Right atrium auricular region (tissue), 2 donors: ENCODE data around the gene COL17A1. TPM values are rescaled to one million over a fixed set of nuclear protein-coding genes. Genes with fewer than 3 reads are reported as not detected.

Experiments used
- DNase-seq: peaks from one replicate; pipeline ENCODE4 v3.0.0-alpha.2; 2019; ENCODE audit warnings: low spot score
- H3K27ac ChIP-seq, 2 donors: fragments of 200-600 bp; sonication (generic); 1 replicate in 1 of 2; 2 replicates in 1 of 2; pipeline ENCODE4 v1.5.1; 2016 to 2019
- H3K27me3 ChIP-seq, 2 donors: fragments of 200-600 bp; sonication (generic); one replicate each; pipeline versions ENCODE4 v1.5.1 to v1.6.0; 2017 to 2019
- H3K36me3 ChIP-seq: fragments of 200-600 bp; sonication (generic); one replicate; pipeline ENCODE4 v1.5.1; 2016
- H3K4me1 ChIP-seq, 2 donors: fragments of 200-600 bp; sonication (generic); one replicate each; pipeline versions ENCODE4 v1.5.1 to v1.6.0; 2017 to 2019
- H3K4me3 ChIP-seq, 2 donors: fragments of 200-600 bp; sonication (generic); 1 replicate in 1 of 2; 2 replicates in 1 of 2; pipeline ENCODE4 v1.5.1; 2017 to 2019; ENCODE audit warnings: mild to moderate bottlenecking in 1 of 2, moderate library complexity in 1 of 2
- H3K9me3 ChIP-seq, 2 donors: fragments of 200-600 bp; sonication (generic); one replicate each; pipeline ENCODE4 v1.5.1; 2019
- CTCF ChIP-seq, 2 donors: fragments of 200-600 bp; sonication (generic); IDR thresholded peaks; one replicate each; pipeline ENCODE4 v1.5.1; 2019; ENCODE audit warnings: antibody characterized with exemption in 2 of 2
- total RNA-seq, 2 donors: library from RNA; depleted of rRNA; stranded (reverse); fragments of >200 nt; gene quantifications; one replicate each; pipeline ENCODE4 v1.1.0, GENCODE V29; 2016

COL17A1 gene
- total RNA-seq, 2 donors from 2014 or later, result 0.26 to 6.2 TPM

GRCh38 chr10:104117839-104118323 is 32.2 kb upstream of the COL17A1 start:
- H3K9me3 ChIP-seq, result no peaks in the 10 kb centered on the region
- no peak overlapping the region for H3K4me3 ChIP-seq
- DNase-seq, result no peak
- no peaks in the 10 kb centered on the region for H3K36me3 ChIP-seq
- no peak overlapping the region for H3K27ac ChIP-seq
- no peaks in the 10 kb centered on the region for H3K27me3 ChIP-seq
- peaks cover 0 to 6% of the 10 kb centered on the region in 2 donors for H3K4me1 ChIP-seq
- TF ChIP-seq CTCF (IDR thresholded peaks at IDR 0.05), result no peak

GRCh38 chr10:104113376-104113956 is 27.8 kb upstream of the COL17A1 start:
- Histone ChIP-seq H3K4me1 (no peaks in the 10 kb centered on the region), H3K36me3 (no peaks in the 10 kb centered on the region), H3K27me3 (no peaks in the 10 kb centered on the region), H3K9me3 (no peaks in the 10 kb centered on the region), H3K27ac (no peak overlapping the region), H3K4me3 (no peak overlapping the region)
- DNase-seq, result no peak
- TF ChIP-seq CTCF (IDR thresholded peaks at IDR 0.05), result no peak

GRCh38 chr10:104109908-104110662 is 24.4 kb upstream of the COL17A1 start:
- no peak for DNase-seq
- Histone ChIP-seq H3K4me1 (no peaks in the 10 kb centered on the region), H3K9me3 (no peaks in the 10 kb centered on the region), H3K27ac (no peak overlapping the region), H3K4me3 (no peak overlapping the region), H3K27me3 (no peaks in the 10 kb centered on the region), H3K36me3 (no peaks in the 10 kb centered on the region)
- TF ChIP-seq CTCF (IDR thresholded peaks at IDR 0.05), result no peak

GRCh38 chr10:104104926-104105325 is 19.2 kb upstream of the COL17A1 start:
- Histone ChIP-seq H3K36me3 (no peaks in the 10 kb centered on the region), H3K4me3 (no peak overlapping the region), H3K9me3 (no peaks in the 10 kb centered on the region), H3K4me1 (no peaks in the 10 kb centered on the region), H3K27me3 (no peaks in the 10 kb centered on the region), H3K27ac (no peak overlapping the region)
- no peak for TF ChIP-seq CTCF (IDR thresholded peaks at IDR 0.05)
- DNase-seq, result no peak

- no peak for DNase-seq
- Histone ChIP-seq H3K27ac (no peak overlapping the region), H3K27me3 (no peaks in the 10 kb centered on the region), H3K9me3 (no peaks in the 10 kb centered on the region), H3K4me1 (no peaks in the 10 kb centered on the region), H3K36me3 (no peaks in the 10 kb centered on the region), H3K4me3 (no peak overlapping the region)
- TF ChIP-seq CTCF (IDR thresholded peaks at IDR 0.05), result no peak
Measured at GRCh38 chr10:104104418-104104817, 18.7 kb upstream of the COL17A1 start.
